ENCODE data around the gene GSTT2B.
"Not testable (repeated sequence)": the region's sequence is repeated elsewhere in the genome, so short reads cannot be mapped to it uniquely, and the experiment has no call there.

Gene GSTT2B

DNA sequence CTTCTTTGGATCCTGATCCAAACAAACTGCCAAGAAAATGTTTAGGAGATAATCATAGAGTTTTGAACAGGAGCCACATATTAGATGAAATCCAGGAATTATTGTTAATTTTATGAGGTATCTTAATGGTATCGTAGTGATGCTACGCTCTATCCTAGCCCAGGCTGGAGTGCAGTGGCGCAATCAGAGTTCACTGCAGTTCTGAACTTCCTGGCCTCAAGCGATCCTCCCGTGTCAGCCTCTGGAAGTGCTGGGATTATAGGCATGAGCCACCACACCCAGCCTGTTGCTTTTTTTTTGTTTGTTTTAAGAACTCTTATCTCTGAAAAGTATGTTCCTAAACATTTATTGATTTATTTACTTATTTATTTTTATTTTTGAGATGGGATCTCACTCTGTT, 41.9 kb upstream of the GSTT2B start:
- Histone ChIP-seq H3K27me3 (replicated peaks; ENCODE audit: control insufficient read depth, insufficient read depth, low read length) (no peaks in the 10 kb centered on the region), H3K36me3 (ENCODE audit: control insufficient read depth, insufficient read depth, low read length) (no peaks in the 10 kb centered on the region), H3K4me3 (replicated peaks; ENCODE audit: low read depth, low read length) (no peak overlapping the region)
- DNase-seq (ENCODE audit: extremely low read depth, insufficient read length), result no peak
- TF ChIP-seq, protein P1, sequence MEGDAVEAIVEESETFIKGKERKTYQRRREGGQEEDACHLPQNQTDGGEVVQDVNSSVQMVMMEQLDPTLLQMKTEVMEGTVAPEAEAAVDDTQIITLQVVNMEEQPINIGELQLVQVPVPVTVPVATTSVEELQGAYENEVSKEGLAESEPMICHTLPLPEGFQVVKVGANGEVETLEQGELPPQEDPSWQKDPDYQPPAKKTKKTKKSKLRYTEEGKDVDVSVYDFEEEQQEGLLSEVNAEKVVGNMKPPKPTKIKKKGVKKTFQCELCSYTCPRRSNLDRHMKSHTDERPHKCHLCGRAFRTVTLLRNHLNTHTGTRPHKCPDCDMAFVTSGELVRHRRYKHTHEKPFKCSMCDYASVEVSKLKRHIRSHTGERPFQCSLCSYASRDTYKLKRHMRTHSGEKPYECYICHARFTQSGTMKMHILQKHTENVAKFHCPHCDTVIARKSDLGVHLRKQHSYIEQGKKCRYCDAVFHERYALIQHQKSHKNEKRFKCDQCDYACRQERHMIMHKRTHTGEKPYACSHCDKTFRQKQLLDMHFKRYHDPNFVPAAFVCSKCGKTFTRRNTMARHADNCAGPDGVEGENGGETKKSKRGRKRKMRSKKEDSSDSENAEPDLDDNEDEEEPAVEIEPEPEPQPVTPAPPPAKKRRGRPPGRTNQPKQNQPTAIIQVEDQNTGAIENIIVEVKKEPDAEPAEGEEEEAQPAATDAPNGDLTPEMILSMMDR (IDR thresholded peaks at IDR 0.05; ENCODE audit: insufficient read depth, low read length, poor library complexity, severe bottlenecking), result no peak

DNA sequence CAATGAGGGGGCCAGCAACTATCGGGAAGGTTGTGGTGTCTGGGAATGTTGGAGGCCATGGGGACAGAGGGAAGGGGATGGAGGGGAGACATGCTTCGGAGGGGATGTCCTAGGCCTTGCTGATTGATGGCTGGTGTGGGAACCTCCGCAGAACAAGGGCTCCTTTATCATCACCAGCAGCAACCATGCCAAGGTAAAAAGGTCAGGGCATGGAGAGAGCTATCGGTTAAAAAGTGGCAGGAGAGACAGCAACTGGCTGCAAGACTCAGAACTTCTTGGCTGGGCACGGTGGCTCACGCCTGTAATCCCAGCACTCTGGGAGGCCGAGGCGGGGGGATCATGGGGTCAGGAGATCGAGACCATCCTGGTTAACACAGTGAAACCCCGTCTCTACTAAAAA, 41.3 kb upstream of the GSTT2B start:
- TF ChIP-seq, protein P1 (IDR thresholded peaks at IDR 0.05; ENCODE audit: insufficient read depth, low read length, poor library complexity, severe bottlenecking), result no peak

DNA sequence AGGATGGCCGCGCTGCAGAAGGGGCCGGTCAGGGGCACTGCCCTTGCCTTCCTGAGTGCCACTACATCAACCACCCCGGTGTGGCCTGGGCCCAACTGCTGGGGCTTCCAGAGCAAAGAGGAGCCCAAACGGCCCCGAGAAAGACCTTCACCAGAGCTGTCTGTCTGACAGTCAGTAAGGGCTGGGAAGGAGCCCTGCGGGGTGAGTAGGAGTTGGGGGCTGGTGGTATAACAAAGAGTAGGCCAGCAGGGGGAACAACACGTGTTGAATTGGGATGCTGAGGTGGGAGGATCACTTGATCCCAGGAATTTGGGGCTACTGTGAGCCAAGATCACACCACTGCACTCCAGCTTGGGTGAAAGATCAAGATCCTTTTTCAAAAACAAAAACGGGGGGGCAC, 40.3 kb upstream of the GSTT2B start:
- no peak for DNase-seq (ENCODE audit: extremely low read depth, insufficient read length)
- no peak overlapping the region for H3K4me3 ChIP-seq (replicated peaks; ENCODE audit: low read depth, low read length)
- TF ChIP-seq, protein P1 (IDR thresholded peaks at IDR 0.05; ENCODE audit: insufficient read depth, low read length, poor library complexity, severe bottlenecking), result no peak
- no peaks in the 10 kb centered on the region for H3K36me3 ChIP-seq (ENCODE audit: control insufficient read depth, insufficient read depth, low read length)
- no peaks in the 10 kb centered on the region for H3K27me3 ChIP-seq (replicated peaks; ENCODE audit: control insufficient read depth, insufficient read depth, low read length)

More for the DNA sequence above, 41.3 kb upstream of the GSTT2B start:
- no peaks in the 10 kb centered on the region for H3K36me3 ChIP-seq (ENCODE audit: control insufficient read depth, insufficient read depth, low read length)
- H3K4me3 ChIP-seq (replicated peaks; ENCODE audit: low read depth, low read length), result no peak overlapping the region
- DNase-seq (ENCODE audit: extremely low read depth, insufficient read length), result no peak
- H3K27me3 ChIP-seq (replicated peaks; ENCODE audit: control insufficient read depth, insufficient read depth, low read length), result no peaks in the 10 kb centered on the region

DNA sequence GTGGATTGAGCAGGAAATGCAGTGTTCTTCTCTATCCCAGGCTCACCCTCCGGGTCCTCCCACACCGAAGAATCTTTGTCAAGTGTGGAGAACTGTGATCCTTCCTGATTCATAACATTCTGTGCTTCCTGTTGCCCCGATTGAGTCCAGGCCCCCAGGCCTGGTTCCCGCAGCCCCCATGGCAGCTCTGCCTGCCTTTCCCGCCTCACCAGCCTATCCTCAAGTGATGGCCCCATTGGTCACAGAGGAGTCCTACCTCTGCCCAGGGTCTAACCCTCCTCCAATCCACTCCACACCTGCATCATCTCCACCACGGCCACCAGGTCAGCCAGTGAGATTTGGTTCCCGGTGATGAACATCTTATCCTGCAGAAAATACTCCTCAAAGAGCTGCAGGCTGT, 38.8 kb upstream of the GSTT2B start:
- H3K4me3 ChIP-seq (replicated peaks; ENCODE audit: low read depth, low read length); DNase-seq (ENCODE audit: extremely low read depth, insufficient read length); H3K36me3 ChIP-seq (ENCODE audit: control insufficient read depth, insufficient read depth, low read length); H3K27me3 ChIP-seq (replicated peaks; ENCODE audit: control insufficient read depth, insufficient read depth, low read length): not testable (repeated sequence)

DNA sequence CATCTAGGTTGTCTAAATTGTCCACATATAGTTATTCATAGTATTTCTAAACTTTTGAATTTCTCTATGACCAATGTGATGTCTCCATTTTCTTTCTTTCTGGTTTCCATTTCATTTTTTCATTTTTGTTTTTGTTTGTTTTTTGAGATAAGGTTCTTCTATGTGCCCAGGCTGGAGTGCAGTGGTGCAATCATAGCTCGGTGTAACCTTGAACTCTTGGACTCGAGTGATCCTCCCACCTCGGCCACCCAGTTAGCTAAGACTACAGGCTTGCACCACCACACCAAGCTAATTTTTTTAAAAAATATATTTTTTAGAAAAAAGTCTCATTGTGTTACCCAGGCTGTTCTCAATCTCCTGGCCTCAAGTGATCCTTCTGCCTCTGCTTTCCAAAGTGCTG, 36.1 kb upstream of the GSTT2B start:
- Histone ChIP-seq H3K36me3 (ENCODE audit: control insufficient read depth, insufficient read depth, low read length) (no peaks in the 10 kb centered on the region), H3K27me3 (replicated peaks; ENCODE audit: control insufficient read depth, insufficient read depth, low read length) (no peaks in the 10 kb centered on the region), H3K4me3 (replicated peaks; ENCODE audit: low read depth, low read length) (no peak overlapping the region)
- TF ChIP-seq, protein P1 (IDR thresholded peaks at IDR 0.05; ENCODE audit: insufficient read depth, low read length, poor library complexity, severe bottlenecking), result no peak
- no peak for DNase-seq (ENCODE audit: extremely low read depth, insufficient read length)

DNA sequence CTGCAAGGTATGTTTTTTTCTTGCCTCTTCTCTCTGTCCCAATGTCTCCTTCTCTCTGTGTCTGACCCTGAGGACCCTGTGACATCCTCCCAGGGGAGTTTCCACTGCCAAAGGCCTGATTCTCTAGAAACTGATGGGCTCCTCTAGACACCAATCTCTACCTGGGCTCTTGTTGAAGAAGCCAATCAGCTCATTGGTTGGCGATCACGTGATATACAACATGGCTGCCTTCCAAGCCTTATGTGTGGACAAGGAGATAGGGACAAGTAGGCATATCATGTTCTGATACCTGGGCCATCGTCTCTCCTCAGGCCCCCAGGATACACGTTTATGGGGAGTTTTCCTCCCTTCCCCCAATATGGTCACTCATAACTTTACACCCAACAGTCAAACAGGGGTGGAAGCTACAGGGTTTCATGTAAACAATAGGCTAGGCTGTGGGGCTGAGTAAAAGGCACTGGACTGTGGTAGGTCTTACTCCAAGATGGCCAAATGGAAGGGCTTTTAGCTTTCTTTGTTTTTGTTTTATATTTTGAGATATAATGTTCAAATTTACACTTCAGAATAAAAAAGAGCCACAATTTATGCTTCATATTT, 32.7 kb upstream of the GSTT2B start:
- DNase-seq (ENCODE audit: extremely low read depth, insufficient read length); H3K36me3 ChIP-seq (ENCODE audit: control insufficient read depth, insufficient read depth, low read length); H3K27me3 ChIP-seq (replicated peaks; ENCODE audit: control insufficient read depth, insufficient read depth, low read length); H3K4me3 ChIP-seq (replicated peaks; ENCODE audit: low read depth, low read length): not testable (repeated sequence)

DNA sequence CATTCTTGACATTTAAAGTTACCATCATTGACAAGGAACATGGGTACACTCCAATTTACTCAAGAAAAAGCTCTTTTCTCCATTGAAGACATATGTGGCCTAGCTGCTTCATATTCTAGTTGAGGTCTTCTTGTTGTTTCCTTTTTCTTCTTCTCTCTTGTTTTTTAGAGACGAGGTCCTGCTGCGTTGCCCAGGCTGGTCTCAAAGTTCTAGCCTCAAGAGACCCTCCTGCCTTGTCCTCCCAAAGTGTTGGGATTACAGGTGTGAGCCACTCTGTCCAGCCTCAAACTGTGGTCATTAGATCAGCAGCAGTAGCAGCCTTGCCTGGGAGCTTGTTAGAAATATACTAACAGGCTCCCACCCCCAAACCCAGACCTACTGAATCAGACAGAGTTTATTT, 32.1 kb upstream of the GSTT2B start:
- H3K27me3 ChIP-seq (replicated peaks; ENCODE audit: control insufficient read depth, insufficient read depth, low read length); H3K4me3 ChIP-seq (replicated peaks; ENCODE audit: low read depth, low read length); DNase-seq (ENCODE audit: extremely low read depth, insufficient read length); H3K36me3 ChIP-seq (ENCODE audit: control insufficient read depth, insufficient read depth, low read length): not testable (repeated sequence)

DNA sequence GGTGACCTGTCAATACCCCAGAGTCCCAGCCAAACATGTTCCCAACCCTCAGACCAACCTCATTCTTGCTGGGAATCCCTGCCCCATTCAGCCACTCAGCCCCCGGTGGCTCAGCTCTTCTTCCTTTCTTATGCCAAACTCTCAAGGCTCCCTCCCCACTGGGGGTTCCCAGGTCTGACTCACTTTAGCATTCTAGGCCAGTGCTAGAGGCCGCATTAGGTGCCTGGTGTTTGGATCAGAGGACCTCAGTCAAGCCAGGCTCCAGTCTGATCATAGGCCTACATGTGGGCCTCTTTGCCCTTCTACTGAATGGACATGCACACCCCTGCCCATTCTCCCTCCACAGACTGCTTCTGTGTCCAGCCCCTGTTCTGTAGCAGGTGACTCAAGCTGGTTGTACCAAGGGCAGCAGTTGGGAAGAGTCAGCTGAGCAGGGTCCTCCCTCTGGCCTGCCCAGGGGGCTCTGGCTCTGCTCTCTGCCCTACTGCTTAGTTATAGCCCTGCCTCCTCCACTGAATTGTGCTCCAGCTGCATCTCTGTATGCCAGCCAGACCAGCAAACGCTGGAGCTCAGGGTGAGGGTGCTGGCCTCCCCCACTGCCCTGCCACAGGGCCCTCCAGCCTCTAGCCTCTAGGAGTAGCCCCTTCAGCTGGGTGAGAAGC, 28.7 kb upstream of the GSTT2B start:
- not testable (repeated sequence) for H3K27me3 ChIP-seq (replicated peaks; ENCODE audit: control insufficient read depth, insufficient read depth, low read length); H3K36me3 ChIP-seq (ENCODE audit: control insufficient read depth, insufficient read depth, low read length); DNase-seq (ENCODE audit: extremely low read depth, insufficient read length); H3K4me3 ChIP-seq (replicated peaks; ENCODE audit: low read depth, low read length)

DNA sequence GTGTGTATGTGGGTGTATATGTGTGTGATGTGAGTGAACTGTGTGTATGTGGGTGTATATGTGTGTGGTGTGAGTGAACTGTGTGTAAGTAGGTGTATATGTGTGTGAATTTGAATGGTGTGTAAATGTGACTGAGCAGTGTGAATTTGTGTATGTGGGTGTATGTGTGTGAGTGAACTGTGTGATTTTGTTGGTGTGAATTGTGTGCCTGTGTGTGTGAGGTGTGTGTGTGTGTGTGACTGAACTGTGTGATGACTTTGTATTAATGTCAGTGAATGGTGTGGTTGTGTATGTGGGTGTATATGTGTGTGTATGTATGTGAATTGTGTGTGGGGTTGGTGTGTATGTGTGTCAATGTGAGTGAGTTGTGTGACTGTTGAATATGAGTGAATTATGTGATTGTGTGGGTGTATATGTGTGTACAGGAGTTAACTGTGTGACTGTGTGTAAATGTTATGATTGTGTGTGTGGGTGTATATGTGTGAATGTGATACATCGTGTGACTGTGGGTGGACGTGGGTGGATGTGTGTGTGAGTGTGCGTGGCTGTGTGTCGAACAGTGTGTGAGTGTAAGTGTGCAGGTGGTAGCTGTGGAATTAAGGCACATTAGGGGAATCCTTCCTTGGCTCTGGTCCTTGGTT, 25.7 kb upstream of the GSTT2B start:
- H3K4me3 ChIP-seq (replicated peaks; ENCODE audit: low read depth, low read length); H3K36me3 ChIP-seq (ENCODE audit: control insufficient read depth, insufficient read depth, low read length); DNase-seq (ENCODE audit: extremely low read depth, insufficient read length); H3K27me3 ChIP-seq (replicated peaks; ENCODE audit: control insufficient read depth, insufficient read depth, low read length): not testable (repeated sequence)

DNA sequence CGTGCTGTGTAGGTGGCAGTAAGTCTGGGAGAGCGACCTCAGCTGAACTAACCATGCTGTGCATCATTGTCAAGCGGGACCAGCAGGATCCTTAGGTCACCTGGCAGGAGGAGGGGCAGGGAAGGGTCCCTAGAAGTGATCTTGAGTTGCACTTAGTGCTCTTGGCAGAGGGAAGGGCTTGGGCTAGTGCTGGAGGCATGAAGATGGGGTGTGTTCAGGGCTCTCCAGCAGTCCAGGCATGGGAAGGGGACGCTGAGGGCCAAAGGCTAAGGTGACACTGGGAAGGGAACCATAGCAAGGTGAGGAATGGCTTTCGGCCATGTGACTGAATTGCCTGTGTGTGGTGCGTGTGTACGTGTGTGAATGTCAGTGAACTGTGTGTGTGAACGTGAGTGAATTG, 25.1 kb upstream of the GSTT2B start:
- not testable (repeated sequence) for H3K27me3 ChIP-seq (replicated peaks; ENCODE audit: control insufficient read depth, insufficient read depth, low read length); H3K36me3 ChIP-seq (ENCODE audit: control insufficient read depth, insufficient read depth, low read length); H3K4me3 ChIP-seq (replicated peaks; ENCODE audit: low read depth, low read length); DNase-seq (ENCODE audit: extremely low read depth, insufficient read length)

All from GM06990 (cell line).